RWPE2 (cell line): Measurements from ENCODE around the gene TM4SF1.

ENCODE experiments used
- ATAC-seq: fragments of 200-7000 bp; cut with Tn5 transposase; 3 replicates; pipeline ENCODE4 v1.9.1; 2021; ENCODE audit warnings: low read depth
- DNase-seq: peaks from one replicate; pipeline ENCODE4 v3.0.0-alpha.2; 2020; ENCODE audit warnings: low spot score
- H3K27ac ChIP-seq: fragments of 450-650 bp; 2 replicates; pipeline ENCODE4 v1.5.1; 2017; ENCODE audit warnings: mild to moderate bottlenecking; ENCODE audit not compliant: poor library complexity, severe bottlenecking
- H3K27me3 ChIP-seq: fragments of 250-450 bp; sonication (Bioruptor Pico); 2 replicates; pipeline ENCODE4 v1.5.1; 2021; ENCODE audit warnings: mild to moderate bottlenecking, moderate library complexity; ENCODE audit not compliant: insufficient read depth, poor library complexity, severe bottlenecking
- H3K36me3 ChIP-seq: fragments of 250-450 bp; sonication (Bioruptor Pico); 2 replicates; pipeline ENCODE4 v1.5.1; 2020; ENCODE audit warnings: low read depth, mild to moderate bottlenecking, moderate library complexity
- H3K4me1 ChIP-seq: fragments of 250-450 bp; sonication (Bioruptor Pico); 2 replicates; pipeline ENCODE4 v1.5.1; 2021; ENCODE audit warnings: mild to moderate bottlenecking, moderate library complexity; ENCODE audit not compliant: insufficient read depth, poor library complexity, severe bottlenecking
- H3K4me3 ChIP-seq: fragments of 250-450 bp; sonication (Bioruptor Pico); 2 replicates; pipeline ENCODE4 v1.5.1; 2021; ENCODE audit warnings: mild to moderate bottlenecking, moderate library complexity; ENCODE audit not compliant: severe bottlenecking
- H3K9me3 ChIP-seq: fragments of 250-450 bp; sonication (Bioruptor Pico); 2 replicates; pipeline ENCODE4 v1.5.1; 2021; ENCODE audit warnings: mild to moderate bottlenecking, moderate library complexity; ENCODE audit not compliant: severe bottlenecking
- TF ChIP-seq, protein P1 (sequence below): fragments of 450-650 bp; IDR thresholded peaks from one replicate; pipeline ENCODE4 v1.5.1; 2017; ENCODE audit warnings: mild to moderate bottlenecking, moderate library complexity; ENCODE audit not compliant: poor library complexity, severe bottlenecking

TM4SF1 gene

DNA sequence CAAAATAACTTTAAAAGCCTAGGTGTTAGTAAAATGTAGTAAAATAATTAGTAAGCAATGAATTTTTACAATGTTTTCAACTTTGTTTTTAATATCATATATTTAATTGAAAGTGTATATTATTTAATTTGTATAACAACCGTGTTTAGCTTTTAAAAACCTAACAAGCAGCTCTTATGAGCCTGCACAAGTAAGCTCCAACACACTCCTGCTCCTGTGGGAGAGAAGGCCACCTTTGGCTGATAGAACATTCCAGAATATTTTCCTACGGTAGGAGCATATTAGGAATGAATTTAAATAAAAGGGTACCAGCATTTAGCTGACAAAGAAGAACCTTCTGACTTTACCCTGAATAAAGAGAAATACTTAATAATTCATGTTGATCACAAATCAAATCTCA lies 40.3 kb upstream of the TM4SF1 start:
- ATAC-seq = no peak
- TF ChIP-seq, protein P1, sequence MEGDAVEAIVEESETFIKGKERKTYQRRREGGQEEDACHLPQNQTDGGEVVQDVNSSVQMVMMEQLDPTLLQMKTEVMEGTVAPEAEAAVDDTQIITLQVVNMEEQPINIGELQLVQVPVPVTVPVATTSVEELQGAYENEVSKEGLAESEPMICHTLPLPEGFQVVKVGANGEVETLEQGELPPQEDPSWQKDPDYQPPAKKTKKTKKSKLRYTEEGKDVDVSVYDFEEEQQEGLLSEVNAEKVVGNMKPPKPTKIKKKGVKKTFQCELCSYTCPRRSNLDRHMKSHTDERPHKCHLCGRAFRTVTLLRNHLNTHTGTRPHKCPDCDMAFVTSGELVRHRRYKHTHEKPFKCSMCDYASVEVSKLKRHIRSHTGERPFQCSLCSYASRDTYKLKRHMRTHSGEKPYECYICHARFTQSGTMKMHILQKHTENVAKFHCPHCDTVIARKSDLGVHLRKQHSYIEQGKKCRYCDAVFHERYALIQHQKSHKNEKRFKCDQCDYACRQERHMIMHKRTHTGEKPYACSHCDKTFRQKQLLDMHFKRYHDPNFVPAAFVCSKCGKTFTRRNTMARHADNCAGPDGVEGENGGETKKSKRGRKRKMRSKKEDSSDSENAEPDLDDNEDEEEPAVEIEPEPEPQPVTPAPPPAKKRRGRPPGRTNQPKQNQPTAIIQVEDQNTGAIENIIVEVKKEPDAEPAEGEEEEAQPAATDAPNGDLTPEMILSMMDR = no peak
- no peaks in the 10 kb centered on the region for H3K27me3 ChIP-seq
- no peaks in the 10 kb centered on the region for H3K36me3 ChIP-seq
- H3K4me3 ChIP-seq = no peak overlapping the region
- DNase-seq = no peak
- no peaks in the 10 kb centered on the region for H3K4me1 ChIP-seq
- H3K27ac ChIP-seq = no peak overlapping the region
- no peaks in the 10 kb centered on the region for H3K9me3 ChIP-seq

DNA sequence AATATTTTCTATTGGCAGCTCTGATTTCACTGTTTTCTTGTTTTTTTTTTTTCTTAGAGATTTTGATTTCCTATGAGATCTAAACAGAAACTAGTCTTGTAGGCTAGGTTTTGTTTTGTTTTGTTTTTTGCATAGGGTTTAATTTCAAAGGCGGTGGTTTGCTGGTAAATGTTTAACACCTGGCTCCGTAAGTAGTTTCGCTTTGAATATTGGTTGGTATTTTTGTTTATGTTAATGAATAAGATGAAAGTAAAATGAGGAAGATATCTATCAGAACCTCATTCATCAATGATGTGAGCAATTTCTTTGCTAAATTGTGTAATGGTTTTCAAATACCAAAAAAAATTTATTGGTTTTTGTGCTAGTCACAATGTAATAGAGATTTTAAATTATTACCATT lies 39.7 kb upstream of the TM4SF1 start:
- no peak overlapping the region for H3K27ac ChIP-seq
- no peaks in the 10 kb centered on the region for H3K36me3 ChIP-seq
- ATAC-seq (no peak), DNase-seq (no peak)
- TF ChIP-seq, protein P1 = no peak
- no peak overlapping the region for H3K4me3 ChIP-seq
- H3K4me1 ChIP-seq = no peaks in the 10 kb centered on the region
- H3K9me3 ChIP-seq = no peaks in the 10 kb centered on the region
- H3K27me3 ChIP-seq = no peaks in the 10 kb centered on the region

DNA sequence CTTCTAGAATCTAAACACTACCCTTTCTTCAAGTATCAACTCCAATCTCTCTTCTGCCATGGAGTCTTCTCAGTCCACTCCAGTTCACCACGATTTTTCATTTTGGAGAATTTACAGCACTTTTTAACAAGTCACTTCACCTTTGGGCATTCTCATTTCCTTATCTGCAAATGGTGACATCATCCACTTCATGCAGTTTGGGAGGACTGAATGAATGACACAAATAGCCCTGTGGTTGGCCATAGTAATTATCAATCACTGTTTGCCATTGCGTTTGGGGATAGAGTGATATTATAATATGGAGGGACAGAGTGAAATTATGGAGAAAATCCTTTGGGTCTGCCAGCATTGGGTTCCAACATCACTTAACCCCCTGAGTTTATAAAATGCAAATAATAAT lies 38.0 kb upstream of the TM4SF1 start:
- H3K4me1 ChIP-seq = no peaks in the 10 kb centered on the region
- ATAC-seq = no peak
- H3K9me3 ChIP-seq = no peaks in the 10 kb centered on the region
- no peaks in the 10 kb centered on the region for H3K27me3 ChIP-seq
- no peak overlapping the region for H3K4me3 ChIP-seq
- H3K27ac ChIP-seq = no peak overlapping the region
- DNase-seq = no peak
- TF ChIP-seq, protein P1 = no peak
- H3K36me3 ChIP-seq = no peaks in the 10 kb centered on the region

DNA sequence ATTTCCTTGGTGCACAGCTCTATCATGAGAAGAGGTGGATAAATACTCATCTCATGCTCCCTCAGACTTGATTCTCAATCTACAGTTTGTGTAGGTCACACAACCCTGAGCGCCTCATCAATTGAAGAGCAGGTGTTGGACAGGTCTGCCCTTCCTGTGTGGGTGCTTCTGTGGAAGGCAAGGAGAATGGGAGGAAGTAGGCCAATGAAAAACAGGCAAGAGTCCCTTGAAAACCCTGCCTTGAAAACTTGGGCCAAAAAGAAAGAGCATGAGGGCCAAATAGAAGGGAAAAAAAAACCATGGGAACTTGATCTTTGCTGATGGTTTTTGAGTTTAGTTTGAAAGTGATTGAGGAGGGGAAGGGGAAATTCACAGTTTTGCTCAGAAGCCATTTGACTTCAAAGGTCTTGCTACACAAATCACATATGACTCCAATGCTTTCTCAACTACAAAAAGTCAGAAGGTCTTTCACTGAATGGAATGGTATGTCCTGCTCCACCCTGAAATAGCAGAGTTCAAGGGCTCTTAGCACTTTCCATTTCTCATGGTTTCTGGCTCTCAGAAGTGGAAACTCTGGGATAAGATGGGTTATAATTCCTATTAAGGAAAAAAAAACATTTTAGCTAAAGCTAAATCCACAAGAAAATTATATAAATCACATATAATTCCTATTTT lies 37.2 kb upstream of the TM4SF1 start:
- DNase-seq (no peak), ATAC-seq (no peak)
- Histone ChIP-seq H3K27me3 (no peaks in the 10 kb centered on the region), H3K27ac (no peak overlapping the region), H3K4me1 (no peaks in the 10 kb centered on the region), H3K4me3 (no peak overlapping the region), H3K9me3 (no peaks in the 10 kb centered on the region), H3K36me3 (no peaks in the 10 kb centered on the region)
- TF ChIP-seq, protein P1 = no peak

DNA sequence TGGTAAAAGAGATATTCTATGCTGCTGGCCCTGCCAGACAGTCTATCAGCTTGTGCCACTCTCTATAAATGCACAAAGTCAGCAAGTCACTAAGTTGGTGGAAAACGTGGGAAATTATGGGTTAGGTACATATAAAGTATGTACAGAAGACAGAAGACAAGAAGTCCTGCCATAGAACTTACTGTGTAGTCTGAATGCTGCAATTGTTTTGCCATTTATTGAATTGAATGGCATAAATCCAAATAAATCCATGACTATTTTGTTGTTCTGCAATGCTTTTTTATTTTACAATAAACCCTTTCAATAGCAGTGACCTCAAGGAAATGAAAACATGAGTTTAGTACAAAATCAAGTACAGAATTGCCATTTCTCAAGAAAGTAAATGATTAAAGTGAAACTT lies 34.1 kb upstream of the TM4SF1 start:
- Histone ChIP-seq H3K36me3 (no peaks in the 10 kb centered on the region), H3K27me3 (no peaks in the 10 kb centered on the region), H3K9me3 (no peaks in the 10 kb centered on the region), H3K4me1 (no peaks in the 10 kb centered on the region), H3K4me3 (no peak overlapping the region), H3K27ac (no peak overlapping the region)
- ATAC-seq (no peak), DNase-seq (no peak)
- TF ChIP-seq, protein P1 = no peak
